Activated naive CD8-positive, alpha-beta T cell (primary cell): ENCODE measurements around the gene SORCS2.

Experiments used
- H3K27ac Mint-ChIP-seq: one replicate; pipeline ENCODE4 v1.8.0; 2021; ENCODE audit warnings: mixed read lengths
- H3K27me3 Mint-ChIP-seq: one replicate; pipeline ENCODE4 v1.8.0; 2021; ENCODE audit warnings: mixed read lengths
- H3K36me3 Mint-ChIP-seq: one replicate; pipeline ENCODE4 v1.8.0; 2021; ENCODE audit warnings: mixed read lengths
- H3K4me1 Mint-ChIP-seq: one replicate; pipeline ENCODE4 v1.8.0; 2021; ENCODE audit warnings: low read depth, mixed read lengths
- H3K4me3 Mint-ChIP-seq: one replicate; pipeline ENCODE4 v1.8.0; 2021; ENCODE audit warnings: mild to moderate bottlenecking, mixed read lengths
- H3K9me3 Mint-ChIP-seq: one replicate; pipeline ENCODE4 v1.8.0; 2021; ENCODE audit warnings: low read depth, mixed read lengths

The SORCS2 gene

GRCh38 chr4:7338059-7338452, 145.7 kb downstream of the SORCS2 start:
- no peaks in the 10 kb centered on the region for H3K27me3 Mint-ChIP-seq
- H3K27ac Mint-ChIP-seq = no peak overlapping the region
- H3K4me3 Mint-ChIP-seq = no peak overlapping the region
- no peaks in the 10 kb centered on the region for H3K9me3 Mint-ChIP-seq
- H3K36me3 Mint-ChIP-seq = no peaks in the 10 kb centered on the region
- no peaks in the 10 kb centered on the region for H3K4me1 Mint-ChIP-seq

GRCh38 chr4:7338876-7339623, 146.7 kb downstream of the SORCS2 start:
- no peaks in the 10 kb centered on the region for H3K27me3 Mint-ChIP-seq
- H3K4me1 Mint-ChIP-seq = no peaks in the 10 kb centered on the region

GRCh38 chr4:7339751-7340552, 147.6 kb downstream of the SORCS2 start:
- H3K27me3 Mint-ChIP-seq = no peaks in the 10 kb centered on the region
- no peaks in the 10 kb centered on the region for H3K36me3 Mint-ChIP-seq
- no peak overlapping the region for H3K27ac Mint-ChIP-seq
- no peaks in the 10 kb centered on the region for H3K4me1 Mint-ChIP-seq
- no peak overlapping the region for H3K4me3 Mint-ChIP-seq
- no peaks in the 10 kb centered on the region for H3K9me3 Mint-ChIP-seq

More at GRCh38 chr4:7338876-7339623, 146.7 kb downstream of the SORCS2 start:
- Mint-ChIP-seq H3K36me3 (no peaks in the 10 kb centered on the region), H3K4me3 (no peak overlapping the region), H3K9me3 (no peaks in the 10 kb centered on the region), H3K27ac (no peak overlapping the region)

- Mint-ChIP-seq H3K36me3 (no peaks in the 10 kb centered on the region), H3K4me3 (no peak overlapping the region), H3K9me3 (peaks cover 3% of the 10 kb centered on the region), H3K4me1 (no peaks in the 10 kb centered on the region), H3K27me3 (no peaks in the 10 kb centered on the region), H3K27ac (no peak overlapping the region)
Observed at GRCh38 chr4:7340553-7341433, 148.5 kb downstream of the SORCS2 start.

- no peaks in the 10 kb centered on the region for H3K36me3 Mint-ChIP-seq
- no peak overlapping the region for H3K4me3 Mint-ChIP-seq
- H3K4me1 Mint-ChIP-seq = no peaks in the 10 kb centered on the region
- H3K27me3 Mint-ChIP-seq = no peaks in the 10 kb centered on the region
- H3K9me3 Mint-ChIP-seq = peaks cover 6% of the 10 kb centered on the region
- H3K27ac Mint-ChIP-seq = no peak overlapping the region
Observed at GRCh38 chr4:7341491-7342222, 149.3 kb downstream of the SORCS2 start.

GRCh38 chr4:7342223-7343080, 150.1 kb downstream of the SORCS2 start:
- Mint-ChIP-seq H3K27ac (no peak overlapping the region), H3K36me3 (no peaks in the 10 kb centered on the region), H3K4me1 (no peaks in the 10 kb centered on the region), H3K9me3 (peaks cover 6% of the 10 kb centered on the region), H3K4me3 (no peak overlapping the region), H3K27me3 (no peaks in the 10 kb centered on the region)

- H3K27me3 Mint-ChIP-seq = no peaks in the 10 kb centered on the region
- peaks cover 6% of the 10 kb centered on the region for H3K9me3 Mint-ChIP-seq
- no peaks in the 10 kb centered on the region for H3K36me3 Mint-ChIP-seq
- no peaks in the 10 kb centered on the region for H3K4me1 Mint-ChIP-seq
- no peak overlapping the region for H3K27ac Mint-ChIP-seq
- no peak overlapping the region for H3K4me3 Mint-ChIP-seq
Observed at GRCh38 chr4:7343081-7343655, 150.8 kb downstream of the SORCS2 start.

GRCh38 chr4:7343950-7344349, 151.6 kb downstream of the SORCS2 start:
- Mint-ChIP-seq H3K36me3 (no peaks in the 10 kb centered on the region), H3K9me3 (peaks cover 6% of the 10 kb centered on the region), H3K27me3 (no peaks in the 10 kb centered on the region), H3K4me3 (no peak overlapping the region), H3K4me1 (no peaks in the 10 kb centered on the region), H3K27ac (no peak overlapping the region)

GRCh38 chr4:7344636-7345155, 152.4 kb downstream of the SORCS2 start:
- Mint-ChIP-seq H3K9me3 (peaks cover 6% of the 10 kb centered on the region), H3K27me3 (no peaks in the 10 kb centered on the region), H3K36me3 (no peaks in the 10 kb centered on the region), H3K27ac (no peak overlapping the region), H3K4me3 (no peak overlapping the region), H3K4me1 (no peaks in the 10 kb centered on the region)

GRCh38 chr4:7347981-7348380, 155.6 kb downstream of the SORCS2 start:
- Mint-ChIP-seq H3K27me3 (no peaks in the 10 kb centered on the region), H3K4me3 (no peak overlapping the region), H3K9me3 (peaks cover 6% of the 10 kb centered on the region), H3K27ac (no peak overlapping the region), H3K4me1 (no peaks in the 10 kb centered on the region), H3K36me3 (no peaks in the 10 kb centered on the region)

- Mint-ChIP-seq H3K27ac (no peak overlapping the region), H3K27me3 (no peaks in the 10 kb centered on the region), H3K9me3 (peaks cover 6% of the 10 kb centered on the region), H3K36me3 (no peaks in the 10 kb centered on the region), H3K4me3 (no peak overlapping the region), H3K4me1 (no peaks in the 10 kb centered on the region)
Observed at GRCh38 chr4:7348946-7349900, 156.9 kb downstream of the SORCS2 start.

- Mint-ChIP-seq H3K4me3 (no peak overlapping the region), H3K9me3 (peaks cover 6% of the 10 kb centered on the region), H3K4me1 (no peaks in the 10 kb centered on the region), H3K27me3 (peaks cover 2% of the 10 kb centered on the region), H3K36me3 (no peaks in the 10 kb centered on the region), H3K27ac (no peak overlapping the region)
Observed at GRCh38 chr4:7350396-7350795, 158.1 kb downstream of the SORCS2 start.
